Kidney (tissue), 22 donors: Measurements from ENCODE around the gene OR6X1. TPM values are rescaled to one million over a fixed set of nuclear protein-coding genes. Genes with fewer than 3 reads are reported as not detected.

Experiments used
- DNase-seq, 5 donors: peaks; one replicate each; pipeline ENCODE4 v3.0.0-alpha.2; 2013 to 2020
- FAIRE-seq: peaks from 2 replicates; lab custom pipeline; 2012; peaks lifted over from hg19 to GRCh38; lab: Jason Lieb, UNC
- H3K27ac ChIP-seq, 2 donors: one replicate each; pipeline ENCODE4 v1.7.0; 2013; ENCODE audit warnings: low read depth in 2 of 2, low read length in 2 of 2, inconsistent platforms in 1 of 2
- H3K27me3 ChIP-seq: one replicate; pipeline ENCODE4 v1.7.1; 2013; ENCODE audit warnings: low read length, inconsistent platforms; ENCODE audit not compliant: control insufficient read depth, insufficient read depth
- H3K36me3 ChIP-seq, 3 donors: one replicate each; pipeline versions ENCODE4 v1.7.0 to v1.7.1; 2013; ENCODE audit warnings: low read length in 3 of 3, control low read depth in 1 of 3, inconsistent platforms in 1 of 3; ENCODE audit not compliant: insufficient read depth in 3 of 3, control insufficient read depth in 2 of 3
- H3K4me1 ChIP-seq, 3 donors: one replicate each; pipeline versions ENCODE4 v1.7.0 to v1.7.1; 2013; ENCODE audit warnings: low read length in 3 of 3, inconsistent platforms in 1 of 3, low read depth in 1 of 3; ENCODE audit not compliant: control insufficient read depth in 2 of 3, insufficient read depth in 2 of 3
- H3K4me3 ChIP-seq, 3 donors: one replicate each; pipeline versions ENCODE4 v1.7.0 to v1.8.1; 2013; ENCODE audit warnings: low read length in 3 of 3, control low read depth in 1 of 3, inconsistent platforms in 1 of 3
- H3K9ac ChIP-seq, 3 donors: one replicate each; pipeline versions ENCODE4 v1.7.0 to v1.7.1; 2013; ENCODE audit warnings: low read length in 3 of 3, control low read depth in 1 of 3, inconsistent platforms in 1 of 3
- H3K9me3 ChIP-seq, 3 donors: one replicate each; pipeline versions ENCODE4 v1.7.0 to v1.7.1; 2013; ENCODE audit warnings: low read length in 3 of 3, control low read depth in 1 of 3, inconsistent platforms in 1 of 3; ENCODE audit not compliant: control insufficient read depth in 2 of 3, insufficient read depth in 1 of 3
- CTCF ChIP-seq: IDR thresholded peaks from 3 replicates; pipeline ENCODE4 v1.5.1; 2012; ENCODE audit warnings: mild to moderate bottlenecking, moderate library complexity, borderline replicate concordance; ENCODE audit not compliant: insufficient read depth; ENCODE audit errors: extremely low read depth
- intact Hi-C: fragments of 100-400 bp; cut with DNase I; formaldehyde crosslinking; loops from one replicate; pipeline ENCODE4 v1.11.1; 2022
- long read RNA-seq, 10 donors: library from polyadenylated mRNA in 1 of 10; unstranded in 1 of 10; transcript quantifications; one replicate each; pipeline ENCODE4 v2.0.0 and lab custom pipeline, GENCODE V29; 2021 to 2026
- polyA plus RNA-seq: library from polyadenylated mRNA; stranded (reverse); fragments of 350-450 nt; fragmentation: Illumina TruSeq; extraction: RNeasy Lipid Tissue Mini Kit (QIAGEN cat#74804); gene quantifications from one replicate; pipeline ENCODE4 v1.2.3, GENCODE V29; 2014; ENCODE audit warnings: low read depth, low replicate concordance; ENCODE audit not compliant: insufficient read depth
- total RNA-seq: library from RNA; stranded (reverse); fragmentation: NEBNext Ultra II Directional; extraction: Animal tissue kit (Norgen Biotek cat#: 25700); gene quantifications from one replicate; pipeline ENCODE4 v1.2.1, GENCODE V29; 2021
- donor health status: control.
- donor health status: control.
- donor health status: control.
- donor health status: control.
- donor health status: control.
- donor health status: DM: yes; HTN: yes; CAD: no.
- donor health status: Normal renal cell carcinoma (clear cell type).

Gene OR6X1
- total RNA-seq (not detected), polyA plus RNA-seq (not detected)
- long read RNA-seq, donor 1: 0 reads
- long read RNA-seq, donor 2: 0 reads
- long read RNA-seq, donor 3: 0 reads
- long read RNA-seq, donor 4: 0 reads
- long read RNA-seq, donor 5: 0 reads
- long read RNA-seq, donor 6: 0 reads
- long read RNA-seq, donor 7: 0 reads
- long read RNA-seq, donor 8: 0 reads
- long read RNA-seq, donor 9: 0 reads
- long read RNA-seq, donor 10: 0 reads

GRCh38 chr11:123754101-123754568 is at the start of gene OR6X1:
OR6X1 (minus strand) TSS chr11:123754518; CDS start chr11:123754518, 0 bp downstream.
- FAIRE-seq: no peak
- Histone ChIP-seq H3K4me3 (no peak within 1 kb of the TSS), H3K9me3 (no peaks in the 10 kb centered on the region), H3K27ac (no peak within 1 kb of the TSS), H3K27me3 (no peaks in the 10 kb centered on the region), H3K36me3 (no peaks in the 10 kb centered on the region), H3K9ac (no peak within 1 kb of the TSS), H3K4me1 (no peaks in the 10 kb centered on the region)
- intact Hi-C loops: no loop called here
- no peak for TF ChIP-seq CTCF
- no peak for DNase-seq

GRCh38 chr11:123801765-123802164 is 47.4 kb upstream of the OR6X1 start:
- intact Hi-C loops: no loop called here
- no peak for TF ChIP-seq CTCF
- Histone ChIP-seq H3K4me1 (no peaks in the 10 kb centered on the region), H3K9ac (no peak overlapping the region), H3K27me3 (no peaks in the 10 kb centered on the region), H3K27ac (no peak overlapping the region), H3K4me3 (no peak overlapping the region), H3K9me3 (no peaks in the 10 kb centered on the region), H3K36me3 (no peaks in the 10 kb centered on the region)
- DNase-seq (no peak), FAIRE-seq (no peak)

- no peaks in the 10 kb centered on the region for H3K4me1 ChIP-seq
- no peak for DNase-seq
- intact Hi-C loops: no loop called here
- no peaks in the 10 kb centered on the region for H3K9me3 ChIP-seq
- no peak overlapping the region for H3K4me3 ChIP-seq
- no peak for FAIRE-seq
- H3K9ac ChIP-seq: no peak overlapping the region
- TF ChIP-seq CTCF: no peak
- no peaks in the 10 kb centered on the region for H3K36me3 ChIP-seq
- H3K27me3 ChIP-seq: no peaks in the 10 kb centered on the region
- H3K27ac ChIP-seq: no peak overlapping the region
Observed at GRCh38 chr11:123800036-123800435, 45.7 kb upstream of the OR6X1 start.
